Measurements from ENCODE around the gene EVL.

The EVL gene

DNA sequence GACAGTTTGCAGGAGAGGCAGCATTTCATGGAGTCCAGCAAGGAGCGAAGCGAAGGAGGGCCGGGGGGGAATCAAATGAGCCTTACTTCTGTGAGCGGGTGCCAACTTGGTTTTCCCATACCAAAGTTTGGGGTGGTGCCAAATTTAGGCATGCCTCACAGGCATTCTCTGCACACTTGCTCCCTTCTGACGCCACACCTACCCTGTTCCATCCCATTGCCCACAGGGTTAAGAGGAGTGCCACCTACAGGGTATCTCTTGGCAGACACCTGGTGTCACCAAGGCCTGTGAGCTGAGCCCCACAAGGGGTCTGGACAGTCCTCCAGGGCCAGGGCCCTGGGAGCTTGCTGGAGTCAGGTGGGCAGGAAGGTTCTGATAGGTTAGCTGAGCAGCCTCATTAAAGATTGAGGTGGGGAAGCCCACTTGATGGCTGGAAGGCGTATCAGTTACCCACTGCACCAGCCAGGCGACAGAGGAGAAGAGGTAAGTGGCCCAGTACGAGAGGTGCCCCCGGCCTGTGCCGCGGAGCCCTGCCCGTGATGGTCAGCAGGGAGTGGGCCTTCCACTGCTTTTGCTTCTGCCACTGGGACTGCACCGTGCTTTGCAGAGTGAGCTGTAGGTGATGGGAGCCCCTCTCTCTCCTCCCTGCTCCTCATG lies 49.0 kb downstream of the EVL start:
- TF ChIP-seq, protein P1, sequence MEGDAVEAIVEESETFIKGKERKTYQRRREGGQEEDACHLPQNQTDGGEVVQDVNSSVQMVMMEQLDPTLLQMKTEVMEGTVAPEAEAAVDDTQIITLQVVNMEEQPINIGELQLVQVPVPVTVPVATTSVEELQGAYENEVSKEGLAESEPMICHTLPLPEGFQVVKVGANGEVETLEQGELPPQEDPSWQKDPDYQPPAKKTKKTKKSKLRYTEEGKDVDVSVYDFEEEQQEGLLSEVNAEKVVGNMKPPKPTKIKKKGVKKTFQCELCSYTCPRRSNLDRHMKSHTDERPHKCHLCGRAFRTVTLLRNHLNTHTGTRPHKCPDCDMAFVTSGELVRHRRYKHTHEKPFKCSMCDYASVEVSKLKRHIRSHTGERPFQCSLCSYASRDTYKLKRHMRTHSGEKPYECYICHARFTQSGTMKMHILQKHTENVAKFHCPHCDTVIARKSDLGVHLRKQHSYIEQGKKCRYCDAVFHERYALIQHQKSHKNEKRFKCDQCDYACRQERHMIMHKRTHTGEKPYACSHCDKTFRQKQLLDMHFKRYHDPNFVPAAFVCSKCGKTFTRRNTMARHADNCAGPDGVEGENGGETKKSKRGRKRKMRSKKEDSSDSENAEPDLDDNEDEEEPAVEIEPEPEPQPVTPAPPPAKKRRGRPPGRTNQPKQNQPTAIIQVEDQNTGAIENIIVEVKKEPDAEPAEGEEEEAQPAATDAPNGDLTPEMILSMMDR (IDR thresholded peaks at IDR 0.05; ENCODE audit: low read depth, low read length) = peak; percentile 4; the same call in 1 of the 2 replicates
- TF ChIP-seq EZH2phosphoT487 (IDR thresholded peaks at IDR 0.05; ENCODE audit: low read depth) = no peak
- no peaks in the 10 kb centered on the region for H4K20me1 ChIP-seq (ENCODE audit: insufficient read depth, low read length)

DNA sequence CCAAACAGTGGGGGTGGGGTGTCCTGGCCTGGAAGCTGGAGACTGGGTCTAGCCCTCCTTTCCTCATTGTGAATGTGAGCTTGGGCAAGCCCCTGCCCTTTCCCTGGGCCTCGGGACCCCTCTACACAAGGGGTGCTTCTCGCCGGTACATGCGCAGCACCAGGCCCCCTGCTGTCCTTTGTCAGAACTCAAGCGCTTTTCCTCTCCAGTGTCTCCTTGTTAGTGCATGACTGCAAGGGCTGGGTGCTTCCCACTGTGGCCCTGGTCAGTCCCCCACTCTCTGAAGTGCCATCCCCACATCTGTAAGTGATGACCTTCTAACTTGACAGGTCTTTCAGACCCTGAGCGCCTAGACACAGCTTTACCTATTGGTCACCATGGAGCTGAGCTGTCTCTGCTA lies 50.0 kb downstream of the EVL start:
- Histone ChIP-seq H3K4me3 (ENCODE audit: low read length) (no peak overlapping the region), H3K9ac (ENCODE audit: low read length) (no peak overlapping the region), H3K27ac (ENCODE audit: low read length) (no peak overlapping the region), H2AFZ (ENCODE audit: low read depth, low read length) (no peak overlapping the region), H3K79me2 (ENCODE audit: low read length) (no peaks in the 10 kb centered on the region), H3K27me3 (ENCODE audit: low read depth, low read length) (no peaks in the 10 kb centered on the region), H3K4me1 (ENCODE audit: low read length) (peaks cover 13% of the 10 kb centered on the region), H3K4me2 (ENCODE audit: low read length) (no peak overlapping the region), H3K36me3 (replicated peaks; ENCODE audit: low read depth, low read length) (no peaks in the 10 kb centered on the region), H4K20me1 (ENCODE audit: insufficient read depth, low read length) (no peaks in the 10 kb centered on the region), H3K9me3 (ENCODE audit: insufficient read depth, low read length) (no peaks in the 10 kb centered on the region)
- no peak for TF ChIP-seq EZH2phosphoT487 (IDR thresholded peaks at IDR 0.05; ENCODE audit: low read depth)
- TF ChIP-seq, protein P1 (IDR thresholded peaks at IDR 0.05; ENCODE audit: low read depth, low read length) = no peak

More for the DNA sequence above, 49.0 kb downstream of the EVL start:
- H2AFZ ChIP-seq (ENCODE audit: low read depth, low read length) = no peak overlapping the region
- H3K27me3 ChIP-seq (ENCODE audit: low read depth, low read length) = no peaks in the 10 kb centered on the region
- H3K4me2 ChIP-seq (ENCODE audit: low read length) = no peak overlapping the region
- no peaks in the 10 kb centered on the region for H3K79me2 ChIP-seq (ENCODE audit: low read length)
- no peaks in the 10 kb centered on the region for H3K9me3 ChIP-seq (ENCODE audit: insufficient read depth, low read length)
- no peak overlapping the region for H3K9ac ChIP-seq (ENCODE audit: low read length)
- H3K4me3 ChIP-seq (ENCODE audit: low read length) = no peak overlapping the region
- H3K36me3 ChIP-seq (replicated peaks; ENCODE audit: low read depth, low read length) = no peaks in the 10 kb centered on the region
- no peak overlapping the region for H3K27ac ChIP-seq (ENCODE audit: low read length)
- peaks cover 13% of the 10 kb centered on the region for H3K4me1 ChIP-seq (ENCODE audit: low read length)

DNA sequence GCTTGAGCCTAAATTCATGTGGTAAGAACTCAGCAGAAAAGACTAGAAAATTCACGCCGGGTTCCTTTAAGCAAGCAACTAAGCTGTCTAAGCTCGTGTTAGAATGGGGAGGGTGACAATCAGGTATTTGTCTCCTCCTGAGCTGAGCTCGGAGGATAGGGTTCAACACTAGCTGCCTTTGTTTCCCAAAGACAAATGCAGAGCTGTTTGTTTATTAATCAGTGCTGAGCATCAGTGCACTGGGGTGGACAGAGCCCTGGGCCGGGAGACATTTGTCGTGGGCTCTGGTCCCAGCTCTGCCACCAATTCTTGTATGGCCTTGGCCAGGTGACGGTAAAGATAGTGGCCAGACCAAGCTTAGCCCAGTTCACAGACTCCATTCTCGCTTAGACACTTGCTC lies 50.5 kb downstream of the EVL start:
- Histone ChIP-seq H3K27ac (ENCODE audit: low read length) (no peak overlapping the region), H3K4me3 (ENCODE audit: low read length) (no peak overlapping the region), H3K9me3 (ENCODE audit: insufficient read depth, low read length) (no peaks in the 10 kb centered on the region), H3K9ac (ENCODE audit: low read length) (no peak overlapping the region), H3K27me3 (ENCODE audit: low read depth, low read length) (no peaks in the 10 kb centered on the region), H3K36me3 (replicated peaks; ENCODE audit: low read depth, low read length) (no peaks in the 10 kb centered on the region), H4K20me1 (ENCODE audit: insufficient read depth, low read length) (no peaks in the 10 kb centered on the region), H3K4me1 (ENCODE audit: low read length) (peaks cover 13% of the 10 kb centered on the region), H3K4me2 (ENCODE audit: low read length) (no peak overlapping the region), H2AFZ (ENCODE audit: low read depth, low read length) (no peak overlapping the region), H3K79me2 (ENCODE audit: low read length) (no peaks in the 10 kb centered on the region)
- TF ChIP-seq, protein P1 (IDR thresholded peaks at IDR 0.05; ENCODE audit: low read depth, low read length) = no peak
- TF ChIP-seq EZH2phosphoT487 (IDR thresholded peaks at IDR 0.05; ENCODE audit: low read depth) = no peak

DNA sequence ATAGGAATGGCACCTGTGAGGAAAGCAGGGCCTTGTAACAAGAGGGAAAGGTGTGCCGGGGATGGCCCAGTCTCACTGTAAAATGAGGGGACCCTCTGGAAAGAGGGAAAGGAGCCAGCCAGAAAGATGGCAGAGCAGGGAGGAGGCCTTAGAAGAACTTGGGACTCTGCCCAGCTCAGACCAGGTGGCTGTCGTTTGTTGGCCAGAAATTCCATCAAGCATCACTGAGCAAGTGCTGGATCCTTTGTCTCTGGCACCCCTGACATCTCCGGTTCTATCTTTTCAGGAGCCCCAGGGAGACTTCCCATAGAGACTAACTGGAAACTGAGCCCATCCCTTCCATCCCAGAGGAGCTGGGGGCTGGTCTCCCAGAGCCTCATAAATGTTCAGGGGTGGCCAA lies 50.9 kb downstream of the EVL start:
- H2AFZ ChIP-seq (ENCODE audit: low read depth, low read length) = no peak overlapping the region
- no peak overlapping the region for H3K4me3 ChIP-seq (ENCODE audit: low read length)
- H3K9ac ChIP-seq (ENCODE audit: low read length) = no peak overlapping the region
- H3K27ac ChIP-seq (ENCODE audit: low read length) = no peak overlapping the region
- H3K4me2 ChIP-seq (ENCODE audit: low read length) = no peak overlapping the region
- no peaks in the 10 kb centered on the region for H3K27me3 ChIP-seq (ENCODE audit: low read depth, low read length)
- H3K36me3 ChIP-seq (replicated peaks; ENCODE audit: low read depth, low read length) = no peaks in the 10 kb centered on the region
- no peaks in the 10 kb centered on the region for H4K20me1 ChIP-seq (ENCODE audit: insufficient read depth, low read length)
- no peaks in the 10 kb centered on the region for H3K79me2 ChIP-seq (ENCODE audit: low read length)
- peaks cover 13% of the 10 kb centered on the region for H3K4me1 ChIP-seq (ENCODE audit: low read length)
- no peaks in the 10 kb centered on the region for H3K9me3 ChIP-seq (ENCODE audit: insufficient read depth, low read length)
- TF ChIP-seq, protein P1 (IDR thresholded peaks at IDR 0.05; ENCODE audit: low read depth, low read length) = no peak
- no peak for TF ChIP-seq EZH2phosphoT487 (IDR thresholded peaks at IDR 0.05; ENCODE audit: low read depth)
